GM23338 (cell line): ENCODE data around the gene ITIH2. TPM values are rescaled to one million over a fixed set of nuclear protein-coding genes. Genes with fewer than 3 reads are reported as not detected.

Source experiments
- ATAC-seq: fragments of 200-7000 bp; cut with Tn5 transposase; 3 replicates; pipeline ENCODE4 v1.9.1; 2020
- DNase-seq: peaks from one replicate; pipeline ENCODE4 v3.0.0-alpha.2; 2015; ENCODE audit warnings: low spot score
- H2AFZ ChIP-seq: fragments of 200-600 bp; sonication (generic); 2 replicates; pipeline ENCODE4 v1.8.0; 2016; ENCODE audit warnings: antibody characterized with exemption, mild to moderate bottlenecking, moderate library complexity
- H3F3A ChIP-seq: fragments of 200-600 bp; sonication (generic); replicated peaks from 2 replicates; pipeline ENCODE4 v1.8.0; 2017; ENCODE audit warnings: antibody characterized with exemption, mixed run types, low read depth
- H3K27ac ChIP-seq: fragments of 200-600 bp; sonication (generic); 2 replicates; pipeline ENCODE4 v1.6.1; 2016; ENCODE audit warnings: low read depth
- H3K27me3 ChIP-seq: fragments of 200-600 bp; sonication (generic); 2 replicates; pipeline ENCODE4 v1.8.0; 2016; ENCODE audit warnings: mild to moderate bottlenecking, mixed run types, moderate library complexity; ENCODE audit not compliant: insufficient read depth
- H3K36me3 ChIP-seq: fragments of 200-600 bp; sonication (generic); 2 replicates; pipeline ENCODE4 v1.8.0; 2016; ENCODE audit warnings: mild to moderate bottlenecking; ENCODE audit not compliant: insufficient read depth
- H3K4me1 ChIP-seq: fragments of 200-600 bp; sonication (generic); 2 replicates; pipeline ENCODE4 v1.8.0; 2016; ENCODE audit warnings: mild to moderate bottlenecking, moderate library complexity; ENCODE audit not compliant: insufficient read depth
- H3K4me2 ChIP-seq: fragments of 200-600 bp; sonication (generic); 2 replicates; pipeline ENCODE4 v1.7.1; 2017; ENCODE audit warnings: mixed run types
- H3K4me3 ChIP-seq: fragments of 200-600 bp; sonication (generic); 2 replicates; pipeline ENCODE4 v1.6.1; 2016; ENCODE audit warnings: mixed run types
- H3K79me2 ChIP-seq: fragments of 200-600 bp; sonication (generic); replicated peaks from 2 replicates; pipeline ENCODE4 v1.8.0; 2017; ENCODE audit warnings: mild to moderate bottlenecking; ENCODE audit not compliant: insufficient read depth
- H3K9me2 ChIP-seq: fragments of 200-600 bp; sonication (generic); 2 replicates; pipeline ENCODE4 v1.8.0; 2017; ENCODE audit not compliant: insufficient read depth
- H4K20me1 ChIP-seq: fragments of 200-600 bp; sonication (generic); replicated peaks from 2 replicates; pipeline ENCODE4 v1.8.0; 2017; ENCODE audit warnings: mild to moderate bottlenecking; ENCODE audit not compliant: insufficient read depth
- H3K27ac Mint-ChIP-seq: 2 replicates; pipeline ENCODE4 v1.8.0; 2020; ENCODE audit warnings: inconsistent platforms, mild to moderate bottlenecking, moderate library complexity, mixed read lengths
- H3K27me3 Mint-ChIP-seq: 3 replicates; pipeline ENCODE4 v1.8.0; 2022; ENCODE audit warnings: low read depth, mild to moderate bottlenecking, moderate library complexity, mixed read lengths, inconsistent platforms; ENCODE audit not compliant: insufficient read depth, poor library complexity
- H3K36me3 Mint-ChIP-seq: 3 replicates; pipeline ENCODE4 v1.8.0; 2021; ENCODE audit warnings: low read depth, mild to moderate bottlenecking, inconsistent platforms, moderate library complexity, mixed read lengths
- H3K4me1 Mint-ChIP-seq: 3 replicates; pipeline ENCODE4 v1.8.0; 2020; ENCODE audit warnings: mild to moderate bottlenecking, inconsistent platforms, mixed read lengths
- H3K4me3 Mint-ChIP-seq: 3 replicates; pipeline ENCODE4 v1.8.0; 2021; ENCODE audit warnings: moderate library complexity, mild to moderate bottlenecking, inconsistent platforms, mixed read lengths
- H3K9me3 Mint-ChIP-seq: 3 replicates; pipeline ENCODE4 v1.8.0; 2020; ENCODE audit warnings: moderate library complexity, mild to moderate bottlenecking, inconsistent platforms, mixed read lengths
- EZH2phosphoT487 ChIP-seq: fragments of 200-600 bp; sonication (generic); IDR thresholded peaks from one replicate; pipeline ENCODE4 v1.8.1; 2018; ENCODE audit warnings: antibody characterized with exemption; ENCODE audit not compliant: unreplicated experiment
- polyA plus RNA-seq: library from polyadenylated mRNA; unstranded; fragments of >200 nt; fragmentation: Nextera tagmentation; extraction: Ambion mirVana; gene quantifications from 2 replicates; pipeline ENCODE4 v1.2.1, GENCODE V29; 2016
- total RNA-seq: library from RNA; depleted of rRNA; stranded (reverse); fragments of >200 nt; shearing (Covaris generic); gene quantifications from 2 replicates; pipeline ENCODE4 v1.2.3, GENCODE V29; 2014; rRNA removed
- TF ChIP-seq, protein P1 (sequence below): fragments of 250-450 bp; sonication (Bioruptor Pico); IDR thresholded peaks from 2 replicates; pipeline ENCODE4 v1.5.0; 2020; ENCODE audit warnings: mild to moderate bottlenecking, moderate library complexity
- TF ChIP-seq, protein P2 (sequence below): IDR thresholded peaks from one replicate; pipeline ENCODE4 v1.6.1; 2018; ENCODE audit warnings: antibody characterized with exemption; ENCODE audit not compliant: unreplicated experiment
- TF ChIP-seq, protein P3 (sequence below), 2 experiments: fragments of 200-600 bp in 1 of 2; sonication (generic) in 1 of 2; conservative IDR thresholded peaks; 2 replicates each; pipeline versions ENCODE4 v1.5.1 to v1.6.1; 2016 to 2017; ENCODE audit warnings: antibody characterized with exemption in 2 of 2, low read depth in 2 of 2, mild to moderate bottlenecking in 2 of 2, moderate library complexity in 1 of 2

The ITIH2 gene
- total and polyA plus RNA-seq, 2 experiments from 2014 or later: 0.10 TPM; not detected in 1

DNA sequence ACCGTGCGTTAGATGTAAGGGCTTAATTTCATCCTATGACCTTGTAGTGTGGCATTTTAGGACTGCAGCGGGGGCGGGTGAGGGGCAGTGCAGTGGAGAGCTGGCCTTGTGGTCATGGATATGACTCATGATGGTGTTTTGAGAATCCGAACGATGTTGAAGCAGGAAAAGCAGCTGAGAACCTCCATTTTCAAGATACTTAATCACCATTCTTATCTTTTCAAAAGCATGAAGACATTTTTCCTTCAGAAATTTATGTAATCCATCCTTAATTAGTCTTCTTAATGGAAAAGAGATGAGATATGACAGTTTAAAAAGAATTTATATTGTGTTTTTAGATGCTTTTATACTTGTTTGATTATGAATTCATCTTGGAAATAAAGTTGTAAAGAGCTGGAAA lies 94.5 kb downstream of the ITIH2 start:
- no peak for DNase-seq
- H3K36me3 Mint-ChIP-seq: peaks cover 58% of the 10 kb centered on the region
- peaks cover 51% of the 10 kb centered on the region for H3K79me2 ChIP-seq

More for the DNA sequence above, 94.5 kb downstream of the ITIH2 start:
- Histone ChIP-seq H3K4me2 (no peak overlapping the region), H3K27me3 (no peaks in the 10 kb centered on the region), H2AFZ (no peak overlapping the region), H3K36me3 (peaks cover 55% of the 10 kb centered on the region), H3K9me2 (no peaks in the 10 kb centered on the region), H3F3A (no peaks in the 10 kb centered on the region), H3K27ac (no peak overlapping the region), H3K4me3 (no peak overlapping the region), H3K4me1 (no peaks in the 10 kb centered on the region), H4K20me1 (peaks cover 17% of the 10 kb centered on the region)
- no peaks in the 10 kb centered on the region for H3K4me1 Mint-ChIP-seq
- no peak overlapping the region for H3K4me3 Mint-ChIP-seq
- ATAC-seq: no peak
- TF ChIP-seq, protein P1, sequence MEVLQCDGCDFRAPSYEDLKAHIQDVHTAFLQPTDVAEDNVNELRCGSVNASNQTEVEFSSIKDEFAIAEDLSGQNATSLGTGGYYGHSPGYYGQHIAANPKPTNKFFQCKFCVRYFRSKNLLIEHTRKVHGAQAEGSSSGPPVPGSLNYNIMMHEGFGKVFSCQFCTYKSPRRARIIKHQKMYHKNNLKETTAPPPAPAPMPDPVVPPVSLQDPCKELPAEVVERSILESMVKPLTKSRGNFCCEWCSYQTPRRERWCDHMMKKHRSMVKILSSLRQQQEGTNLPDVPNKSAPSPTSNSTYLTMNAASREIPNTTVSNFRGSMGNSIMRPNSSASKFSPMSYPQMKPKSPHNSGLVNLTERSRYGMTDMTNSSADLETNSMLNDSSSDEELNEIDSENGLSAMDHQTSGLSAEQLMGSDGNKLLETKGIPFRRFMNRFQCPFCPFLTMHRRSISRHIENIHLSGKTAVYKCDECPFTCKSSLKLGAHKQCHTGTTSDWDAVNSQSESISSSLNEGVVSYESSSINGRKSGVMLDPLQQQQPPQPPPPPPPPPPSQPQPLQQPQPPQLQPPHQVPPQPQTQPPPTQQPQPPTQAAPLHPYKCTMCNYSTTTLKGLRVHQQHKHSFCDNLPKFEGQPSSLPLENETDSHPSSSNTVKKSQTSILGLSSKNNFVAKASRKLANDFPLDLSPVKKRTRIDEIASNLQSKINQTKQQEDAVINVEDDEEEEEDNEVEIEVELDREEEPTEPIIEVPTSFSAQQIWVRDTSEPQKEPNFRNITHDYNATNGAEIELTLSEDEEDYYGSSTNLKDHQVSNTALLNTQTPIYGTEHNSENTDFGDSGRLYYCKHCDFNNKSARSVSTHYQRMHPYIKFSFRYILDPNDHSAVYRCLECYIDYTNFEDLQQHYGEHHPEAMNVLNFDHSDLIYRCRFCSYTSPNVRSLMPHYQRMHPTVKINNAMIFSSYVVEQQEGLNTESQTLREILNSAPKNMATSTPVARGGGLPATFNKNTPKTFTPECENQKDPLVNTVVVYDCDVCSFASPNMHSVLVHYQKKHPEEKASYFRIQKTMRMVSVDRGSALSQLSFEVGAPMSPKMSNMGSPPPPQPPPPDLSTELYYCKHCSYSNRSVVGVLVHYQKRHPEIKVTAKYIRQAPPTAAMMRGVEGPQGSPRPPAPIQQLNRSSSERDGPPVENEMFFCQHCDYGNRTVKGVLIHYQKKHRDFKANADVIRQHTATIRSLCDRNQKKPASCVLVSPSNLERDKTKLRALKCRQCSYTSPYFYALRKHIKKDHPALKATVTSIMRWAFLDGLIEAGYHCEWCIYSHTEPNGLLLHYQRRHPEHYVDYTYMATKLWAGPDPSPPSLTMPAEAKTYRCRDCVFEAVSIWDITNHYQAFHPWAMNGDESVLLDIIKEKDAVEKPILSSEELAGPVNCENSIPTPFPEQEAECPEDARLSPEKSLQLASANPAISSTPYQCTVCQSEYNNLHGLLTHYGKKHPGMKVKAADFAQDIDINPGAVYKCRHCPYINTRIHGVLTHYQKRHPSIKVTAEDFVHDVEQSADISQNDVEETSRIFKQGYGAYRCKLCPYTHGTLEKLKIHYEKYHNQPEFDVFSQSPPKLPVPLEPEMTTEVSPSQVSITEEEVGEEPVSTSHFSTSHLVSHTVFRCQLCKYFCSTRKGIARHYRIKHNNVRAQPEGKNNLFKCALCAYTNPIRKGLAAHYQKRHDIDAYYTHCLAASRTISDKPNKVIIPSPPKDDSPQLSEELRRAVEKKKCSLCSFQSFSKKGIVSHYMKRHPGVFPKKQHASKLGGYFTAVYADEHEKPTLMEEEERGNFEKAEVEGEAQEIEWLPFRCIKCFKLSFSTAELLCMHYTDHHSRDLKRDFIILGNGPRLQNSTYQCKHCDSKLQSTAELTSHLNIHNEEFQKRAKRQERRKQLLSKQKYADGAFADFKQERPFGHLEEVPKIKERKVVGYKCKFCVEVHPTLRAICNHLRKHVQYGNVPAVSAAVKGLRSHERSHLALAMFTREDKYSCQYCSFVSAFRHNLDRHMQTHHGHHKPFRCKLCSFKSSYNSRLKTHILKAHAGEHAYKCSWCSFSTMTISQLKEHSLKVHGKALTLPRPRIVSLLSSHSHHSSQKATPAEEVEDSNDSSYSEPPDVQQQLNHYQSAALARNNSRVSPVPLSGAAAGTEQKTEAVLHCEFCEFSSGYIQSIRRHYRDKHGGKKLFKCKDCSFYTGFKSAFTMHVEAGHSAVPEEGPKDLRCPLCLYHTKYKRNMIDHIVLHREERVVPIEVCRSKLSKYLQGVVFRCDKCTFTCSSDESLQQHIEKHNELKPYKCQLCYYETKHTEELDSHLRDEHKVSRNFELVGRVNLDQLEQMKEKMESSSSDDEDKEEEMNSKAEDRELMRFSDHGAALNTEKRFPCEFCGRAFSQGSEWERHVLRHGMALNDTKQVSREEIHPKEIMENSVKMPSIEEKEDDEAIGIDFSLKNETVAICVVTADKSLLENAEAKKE (CRISPR knock-in tag): no peak
- TF ChIP-seq, protein P2, sequence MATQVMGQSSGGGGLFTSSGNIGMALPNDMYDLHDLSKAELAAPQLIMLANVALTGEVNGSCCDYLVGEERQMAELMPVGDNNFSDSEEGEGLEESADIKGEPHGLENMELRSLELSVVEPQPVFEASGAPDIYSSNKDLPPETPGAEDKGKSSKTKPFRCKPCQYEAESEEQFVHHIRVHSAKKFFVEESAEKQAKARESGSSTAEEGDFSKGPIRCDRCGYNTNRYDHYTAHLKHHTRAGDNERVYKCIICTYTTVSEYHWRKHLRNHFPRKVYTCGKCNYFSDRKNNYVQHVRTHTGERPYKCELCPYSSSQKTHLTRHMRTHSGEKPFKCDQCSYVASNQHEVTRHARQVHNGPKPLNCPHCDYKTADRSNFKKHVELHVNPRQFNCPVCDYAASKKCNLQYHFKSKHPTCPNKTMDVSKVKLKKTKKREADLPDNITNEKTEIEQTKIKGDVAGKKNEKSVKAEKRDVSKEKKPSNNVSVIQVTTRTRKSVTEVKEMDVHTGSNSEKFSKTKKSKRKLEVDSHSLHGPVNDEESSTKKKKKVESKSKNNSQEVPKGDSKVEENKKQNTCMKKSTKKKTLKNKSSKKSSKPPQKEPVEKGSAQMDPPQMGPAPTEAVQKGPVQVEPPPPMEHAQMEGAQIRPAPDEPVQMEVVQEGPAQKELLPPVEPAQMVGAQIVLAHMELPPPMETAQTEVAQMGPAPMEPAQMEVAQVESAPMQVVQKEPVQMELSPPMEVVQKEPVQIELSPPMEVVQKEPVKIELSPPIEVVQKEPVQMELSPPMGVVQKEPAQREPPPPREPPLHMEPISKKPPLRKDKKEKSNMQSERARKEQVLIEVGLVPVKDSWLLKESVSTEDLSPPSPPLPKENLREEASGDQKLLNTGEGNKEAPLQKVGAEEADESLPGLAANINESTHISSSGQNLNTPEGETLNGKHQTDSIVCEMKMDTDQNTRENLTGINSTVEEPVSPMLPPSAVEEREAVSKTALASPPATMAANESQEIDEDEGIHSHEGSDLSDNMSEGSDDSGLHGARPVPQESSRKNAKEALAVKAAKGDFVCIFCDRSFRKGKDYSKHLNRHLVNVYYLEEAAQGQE: no peak
- TF ChIP-seq EZH2phosphoT487: no peak
- TF ChIP-seq, protein P3, sequence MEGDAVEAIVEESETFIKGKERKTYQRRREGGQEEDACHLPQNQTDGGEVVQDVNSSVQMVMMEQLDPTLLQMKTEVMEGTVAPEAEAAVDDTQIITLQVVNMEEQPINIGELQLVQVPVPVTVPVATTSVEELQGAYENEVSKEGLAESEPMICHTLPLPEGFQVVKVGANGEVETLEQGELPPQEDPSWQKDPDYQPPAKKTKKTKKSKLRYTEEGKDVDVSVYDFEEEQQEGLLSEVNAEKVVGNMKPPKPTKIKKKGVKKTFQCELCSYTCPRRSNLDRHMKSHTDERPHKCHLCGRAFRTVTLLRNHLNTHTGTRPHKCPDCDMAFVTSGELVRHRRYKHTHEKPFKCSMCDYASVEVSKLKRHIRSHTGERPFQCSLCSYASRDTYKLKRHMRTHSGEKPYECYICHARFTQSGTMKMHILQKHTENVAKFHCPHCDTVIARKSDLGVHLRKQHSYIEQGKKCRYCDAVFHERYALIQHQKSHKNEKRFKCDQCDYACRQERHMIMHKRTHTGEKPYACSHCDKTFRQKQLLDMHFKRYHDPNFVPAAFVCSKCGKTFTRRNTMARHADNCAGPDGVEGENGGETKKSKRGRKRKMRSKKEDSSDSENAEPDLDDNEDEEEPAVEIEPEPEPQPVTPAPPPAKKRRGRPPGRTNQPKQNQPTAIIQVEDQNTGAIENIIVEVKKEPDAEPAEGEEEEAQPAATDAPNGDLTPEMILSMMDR (conservative IDR thresholded peaks at IDR 0.05; ENCODE audit: low read depth in 2 of 2): no peak
- H3K27ac Mint-ChIP-seq: no peak overlapping the region
- no peaks in the 10 kb centered on the region for H3K27me3 Mint-ChIP-seq
- H3K9me3 Mint-ChIP-seq: no peaks in the 10 kb centered on the region

Other genes with a start within 250 kb of the ITIH2 start
- gene ITIH5, start 36.4 kb upstream of the ITIH2 start, total RNA-seq: 2.2 and 6.6 TPM in 2 replicates
- gene ITIH5, start 36.4 kb upstream of the ITIH2 start, polyA plus RNA-seq: 0.99 and 1.2 TPM in 2 replicates
- 8.5 and 11.0 TPM in 2 replicates for gene KIN, start 84.7 kb downstream of the ITIH2 start, total RNA-seq
- 31.7 and 34.8 TPM in 2 replicates for gene KIN, start 84.7 kb downstream of the ITIH2 start, polyA plus RNA-seq
- gene ATP5F1C, start 84.9 kb downstream of the ITIH2 start, total RNA-seq: 332 and 339 TPM in 2 replicates
- 519 and 537 TPM in 2 replicates for gene ATP5F1C, start 84.9 kb downstream of the ITIH2 start, polyA plus RNA-seq
- 5.6 and 6.4 TPM in 2 replicates for gene TAF3, start 115.2 kb downstream of the ITIH2 start, total RNA-seq
- gene TAF3, start 115.2 kb downstream of the ITIH2 start, polyA plus RNA-seq: 12.3 and 15.2 TPM in 2 replicates